Testis (tissue), 2 donors: ENCODE results near the gene TNRC18.

Experiments used
- CTCF ChIP-seq, 3 experiments: fragments of 450-650 bp in 2 of 3; fragments of 200-600 bp in 1 of 3; sonication (generic) in 1 of 3; IDR thresholded peaks; one replicate each; pipeline ENCODE4 v1.5.1; 2016 to 2019; ENCODE audit warnings: antibody characterized with exemption in 3 of 3, mild to moderate bottlenecking in 2 of 3, moderate library complexity in 1 of 3
- POLR2A ChIP-seq: fragments of 450-650 bp; IDR thresholded peaks from one replicate; pipeline ENCODE4 v1.6.1; 2017; ENCODE audit warnings: antibody characterized with exemption, mild to moderate bottlenecking, moderate library complexity

GRCh38 chr7:5330288-5330687 is 93.3 kb downstream of the TNRC18 start:
- TF ChIP-seq CTCF (IDR thresholded peaks at IDR 0.05) (no peak), POLR2A (no peak)
